Measurements from ENCODE around the gene STRN4.
"Not testable (repeated sequence)": the region's sequence is repeated elsewhere in the genome, so short reads cannot be mapped to it uniquely, and the experiment has no call there.

STRN4 gene

DNA sequence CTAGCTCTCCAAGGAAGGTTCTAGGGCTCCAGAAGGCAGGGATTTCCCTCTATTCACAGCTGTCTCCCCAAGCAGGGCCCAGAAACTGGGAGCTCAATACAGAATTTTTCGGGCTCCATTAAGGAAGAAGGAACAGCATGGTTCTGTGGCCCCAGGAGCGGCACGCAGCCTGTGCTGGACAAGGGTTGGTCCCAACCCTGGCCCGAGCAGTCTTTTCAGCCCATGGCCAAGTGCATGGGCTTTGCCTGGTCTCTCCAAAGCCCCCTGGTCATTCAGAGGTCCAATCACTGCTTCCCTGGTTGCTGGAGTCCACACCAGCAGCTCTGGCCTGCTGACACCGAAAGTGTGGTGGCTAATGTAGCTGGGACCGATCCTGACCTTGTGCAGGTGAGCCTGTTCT, 22.8 kb downstream of the STRN4 start:
- no peak for DNase-seq

DNA sequence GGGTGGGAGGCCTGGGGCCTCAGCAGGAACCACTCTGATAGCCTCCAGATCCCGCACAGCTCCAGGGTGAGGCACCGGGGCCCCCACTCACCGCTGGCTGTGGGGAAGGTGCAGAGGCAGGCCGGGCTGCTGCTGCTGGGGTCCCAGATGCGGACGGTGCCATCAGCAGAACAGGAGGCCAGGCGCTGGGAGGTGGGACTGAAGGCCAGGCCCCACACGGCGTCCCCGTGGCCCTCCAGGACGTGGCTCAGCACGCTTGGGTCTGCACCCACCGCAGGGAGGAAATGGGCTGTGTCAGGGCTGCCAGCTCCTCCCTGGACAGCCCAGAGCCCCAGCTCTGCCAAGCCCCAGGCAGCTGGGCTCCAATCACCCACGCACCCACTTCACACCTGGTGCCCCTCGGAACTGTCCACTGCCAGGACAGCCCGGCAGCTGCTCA, 23.2 kb downstream of the STRN4 start:
- DNase-seq, result no peak

DNA sequence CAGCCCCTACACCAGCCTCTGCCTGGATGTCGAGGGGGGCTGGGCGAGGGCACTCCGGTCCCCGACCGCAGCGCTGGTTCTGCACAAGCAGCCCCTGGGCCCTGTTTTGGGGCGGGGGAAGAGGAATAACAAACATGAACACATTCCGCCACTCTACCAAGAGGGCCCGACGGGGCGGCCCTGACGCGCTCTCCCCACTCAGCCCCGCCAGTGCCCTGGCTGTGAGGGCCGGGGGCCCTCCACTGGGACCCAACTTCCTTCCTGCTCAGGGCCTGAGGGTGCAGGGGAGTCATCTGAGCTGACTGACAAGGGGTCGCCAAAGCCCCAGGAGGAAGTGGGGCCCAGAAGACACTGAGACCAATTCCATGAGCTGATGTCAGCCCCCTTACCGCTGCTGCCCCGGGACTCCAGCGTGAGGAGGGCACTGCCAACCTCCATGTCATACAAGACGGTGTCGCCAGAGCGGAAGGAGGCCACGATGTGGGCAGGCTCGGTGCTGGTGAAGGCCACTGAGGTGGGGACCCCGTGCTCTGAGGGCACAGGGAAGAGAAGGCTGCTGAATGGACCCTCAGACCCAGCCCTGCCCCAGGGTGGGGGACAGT, 23.7 kb downstream of the STRN4 start:
- no peak for DNase-seq

DNA sequence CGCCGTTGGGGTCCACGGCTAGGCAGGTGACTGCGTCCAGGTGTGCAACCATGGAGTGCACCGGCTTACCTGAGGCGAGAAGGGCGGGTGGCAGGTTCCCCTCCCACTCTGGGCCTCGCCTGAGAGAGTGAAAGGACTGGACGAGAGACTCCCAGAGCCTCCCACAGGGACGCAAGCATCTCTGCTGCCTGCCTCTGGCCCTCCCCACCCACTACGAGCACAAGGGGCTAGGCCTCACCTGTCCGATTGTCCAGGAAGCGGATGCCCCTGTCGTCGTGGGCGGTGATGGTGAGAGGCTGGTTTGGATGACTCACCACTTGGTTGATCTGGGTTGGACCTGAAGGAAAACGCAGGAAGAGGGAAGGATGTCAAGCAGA, 24.3 kb downstream of the STRN4 start:
- DNase-seq, result no peak

DNA sequence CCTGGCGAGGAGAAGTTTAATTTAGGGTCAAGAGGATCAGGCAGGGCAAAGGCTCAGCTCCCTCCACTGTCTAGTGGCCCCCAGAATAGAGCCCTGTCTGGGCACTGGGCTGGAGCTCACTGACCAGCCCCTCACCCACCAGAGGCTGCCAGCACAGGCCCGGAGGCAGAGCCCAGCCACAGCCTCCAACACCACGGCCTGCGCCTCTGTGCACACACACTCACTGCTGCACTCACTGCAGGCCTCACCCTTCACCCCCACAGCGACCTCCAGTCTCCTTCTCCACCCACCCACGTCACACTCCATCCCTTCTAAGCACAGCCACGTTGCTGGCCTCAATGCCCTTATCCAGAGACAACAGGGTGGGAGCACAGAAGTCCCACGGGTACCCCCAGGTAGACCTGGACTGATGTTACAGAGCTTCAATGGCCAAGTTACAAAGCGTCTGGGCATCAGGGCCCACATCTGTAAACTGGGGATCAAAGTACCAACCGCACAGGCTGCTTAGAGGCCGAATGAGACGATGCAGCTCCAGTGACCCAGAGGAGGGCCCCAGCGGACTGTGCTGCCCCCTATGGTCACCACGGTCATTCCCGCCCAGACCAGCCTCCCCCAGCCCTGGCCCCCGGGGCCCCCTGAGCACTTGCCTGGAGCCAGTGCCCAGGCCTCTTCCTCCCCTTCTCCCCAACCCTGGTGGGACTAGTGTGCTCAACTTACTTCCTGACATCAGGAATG, 24.8 kb downstream of the STRN4 start:
- no peak for DNase-seq

DNA sequence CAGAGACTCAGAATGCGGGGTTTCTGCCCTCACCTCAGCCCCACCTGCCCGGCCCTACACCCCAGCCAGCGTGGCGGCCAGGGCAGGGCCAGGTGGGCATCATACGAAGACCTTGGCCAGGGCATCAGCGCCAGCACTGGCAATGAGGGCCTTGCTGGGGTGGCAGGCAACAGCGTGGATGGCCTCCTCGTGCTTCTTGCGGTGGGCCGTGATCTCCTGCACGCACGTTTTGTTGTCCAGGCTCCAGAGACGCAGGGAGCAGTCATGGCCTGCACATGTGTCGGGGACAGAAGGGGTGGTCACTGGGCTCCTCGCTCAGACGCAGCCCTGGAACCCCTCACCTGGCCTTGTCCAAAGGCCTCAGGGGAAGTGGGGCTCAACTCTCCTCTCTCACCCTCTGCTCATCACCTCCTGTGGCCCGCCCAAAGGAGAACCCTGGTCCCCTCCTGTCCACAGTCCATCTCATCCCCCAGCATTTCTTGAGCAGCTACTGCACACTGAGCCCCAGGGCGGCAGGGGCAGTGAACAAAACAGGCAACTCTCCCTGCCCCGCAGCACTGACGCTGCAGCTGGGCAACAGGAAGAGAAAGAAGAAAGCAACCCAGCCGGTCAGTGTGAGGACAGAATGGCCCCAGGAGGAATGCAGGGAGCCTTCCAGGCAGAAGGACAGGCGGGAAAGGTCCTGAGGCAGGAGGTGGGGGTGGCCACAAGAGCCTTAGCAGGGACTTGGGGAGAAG, 25.6 kb downstream of the STRN4 start:
- DNase-seq, result no peak

DNA sequence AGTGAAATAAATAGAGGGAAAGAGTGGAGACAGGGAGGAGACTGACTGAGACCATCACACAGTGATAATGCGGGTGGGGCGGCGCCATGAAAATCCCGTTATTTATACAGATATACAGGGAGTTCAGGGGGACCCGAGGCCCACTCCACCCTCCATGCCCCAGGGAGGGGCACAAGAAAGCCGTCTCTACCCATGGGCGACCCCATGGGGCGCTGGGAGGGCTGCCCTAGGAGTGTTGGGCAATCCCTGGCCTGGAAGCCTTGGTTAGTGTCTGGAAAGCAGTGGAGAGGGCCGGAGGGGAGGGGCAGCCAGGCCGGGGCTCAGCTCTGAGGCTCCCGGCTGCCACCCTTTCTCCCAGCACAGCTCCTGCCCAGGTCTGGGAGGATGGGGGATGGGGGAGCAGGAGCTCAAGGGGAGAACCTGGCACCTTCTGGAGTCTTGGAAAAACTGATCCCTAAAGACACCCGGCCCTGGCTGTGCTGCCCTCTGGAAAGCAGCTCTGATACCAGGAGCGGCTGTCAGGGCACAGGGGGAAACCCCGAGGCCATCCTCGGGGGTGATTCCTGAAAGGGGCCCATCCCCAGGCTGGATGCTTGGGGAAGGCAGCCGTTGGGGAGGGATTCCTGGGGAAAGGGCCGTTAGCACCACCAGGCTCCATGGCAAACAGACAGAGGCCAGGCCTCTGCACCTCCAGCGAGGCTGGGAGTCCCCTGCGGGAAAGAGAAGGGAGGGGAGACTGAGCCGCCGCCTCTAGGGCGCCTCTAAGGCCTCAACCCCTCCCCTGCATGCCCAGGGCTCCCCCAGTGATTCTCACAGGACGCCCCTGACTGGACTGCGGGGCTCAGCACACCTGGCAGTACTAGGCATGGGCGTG, 26.4 kb downstream of the STRN4 start:
- DNase-seq, result no peak

DNA sequence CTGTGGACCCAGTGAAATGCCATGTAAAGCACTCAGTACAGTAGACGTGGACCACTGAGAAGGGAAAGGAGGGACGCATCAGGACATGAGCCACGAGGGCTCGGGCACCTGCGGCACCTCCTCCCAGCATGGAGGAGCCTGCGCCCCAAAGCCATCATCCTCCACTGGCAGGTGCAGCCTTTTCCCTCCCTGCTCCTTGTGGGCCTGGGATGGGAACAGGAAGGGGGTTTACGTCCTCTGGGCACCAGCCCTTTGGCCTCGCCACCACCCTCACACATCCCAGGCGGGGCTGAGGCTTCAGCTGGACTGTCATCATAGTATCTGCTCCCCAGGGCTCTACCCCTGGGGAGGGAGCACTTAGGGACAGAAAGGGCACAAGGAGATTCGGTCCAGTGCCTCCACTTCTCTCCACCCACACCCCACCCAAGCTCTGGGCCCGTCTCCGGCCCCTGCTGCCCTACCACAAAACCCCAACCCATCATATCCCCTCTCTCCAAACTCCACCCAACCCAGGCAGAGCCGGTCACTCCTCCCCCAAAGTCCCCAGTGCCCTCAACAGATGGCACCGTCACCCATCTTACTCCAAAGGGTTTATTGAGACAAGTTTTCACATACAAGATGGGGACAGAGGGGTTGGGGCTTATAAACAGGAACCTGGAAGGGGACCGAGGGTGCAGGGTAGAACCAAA, 27.2 kb downstream of the STRN4 start:
- no peak for DNase-seq

DNA sequence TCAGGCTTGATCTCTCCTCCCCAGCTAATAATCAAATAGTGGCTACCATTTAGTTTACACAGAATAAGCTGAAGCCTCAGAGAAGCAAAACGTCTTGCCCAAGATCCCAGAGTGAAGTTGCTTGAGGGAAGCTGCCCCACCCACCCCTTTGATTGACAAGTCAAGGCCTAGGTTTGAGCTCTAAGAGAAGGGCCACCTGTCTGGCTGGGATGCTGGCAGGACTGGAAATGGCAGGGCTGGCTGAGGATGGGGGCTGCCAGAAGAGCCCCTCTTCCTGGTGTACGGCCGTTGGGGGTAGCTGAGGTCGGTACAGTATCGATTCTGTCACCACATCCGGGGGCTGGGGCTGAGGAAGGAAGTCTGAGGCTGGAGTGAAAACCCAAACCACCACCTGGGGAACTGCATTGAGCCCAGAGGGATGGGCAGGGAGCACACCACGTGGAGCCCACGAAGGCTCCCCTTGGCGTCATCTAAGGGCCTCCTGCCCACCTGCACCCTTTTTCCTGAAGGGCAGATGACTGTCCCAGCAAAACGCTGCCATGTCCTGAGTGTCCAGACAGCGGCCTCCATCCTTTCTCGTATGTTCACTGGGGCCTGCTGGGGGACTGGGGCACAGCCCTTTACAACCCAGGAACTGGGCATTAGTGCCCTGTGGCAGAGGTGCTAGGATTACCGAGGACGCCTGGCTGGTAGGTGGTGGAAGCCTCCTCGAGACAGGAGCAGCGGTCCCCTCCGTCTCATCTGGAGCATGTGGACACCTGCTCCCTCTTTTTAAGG, 27.9 kb downstream of the STRN4 start:
- no peak for DNase-seq

DNA sequence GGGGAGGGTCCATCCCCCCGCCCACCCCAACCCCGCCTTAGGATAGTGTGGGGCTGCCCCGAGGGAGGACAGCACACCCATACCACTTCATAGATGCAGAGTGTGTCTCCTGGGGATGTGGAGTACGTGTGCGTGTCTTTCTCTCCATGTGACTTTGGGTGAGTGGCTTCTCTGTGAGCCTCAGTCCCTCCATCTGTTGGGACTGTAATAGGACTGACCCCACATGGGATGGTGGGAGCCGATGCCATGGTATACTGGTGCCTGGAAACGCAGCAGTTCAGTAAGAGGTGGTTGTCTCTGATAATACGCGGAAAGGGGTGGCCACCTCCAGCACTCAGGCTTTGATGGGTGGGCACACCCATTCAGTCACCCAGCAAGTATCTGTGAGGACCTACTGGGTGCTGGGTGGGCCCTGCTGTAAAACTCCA, 28.5 kb downstream of the STRN4 start:
- no peak for DNase-seq

DNA sequence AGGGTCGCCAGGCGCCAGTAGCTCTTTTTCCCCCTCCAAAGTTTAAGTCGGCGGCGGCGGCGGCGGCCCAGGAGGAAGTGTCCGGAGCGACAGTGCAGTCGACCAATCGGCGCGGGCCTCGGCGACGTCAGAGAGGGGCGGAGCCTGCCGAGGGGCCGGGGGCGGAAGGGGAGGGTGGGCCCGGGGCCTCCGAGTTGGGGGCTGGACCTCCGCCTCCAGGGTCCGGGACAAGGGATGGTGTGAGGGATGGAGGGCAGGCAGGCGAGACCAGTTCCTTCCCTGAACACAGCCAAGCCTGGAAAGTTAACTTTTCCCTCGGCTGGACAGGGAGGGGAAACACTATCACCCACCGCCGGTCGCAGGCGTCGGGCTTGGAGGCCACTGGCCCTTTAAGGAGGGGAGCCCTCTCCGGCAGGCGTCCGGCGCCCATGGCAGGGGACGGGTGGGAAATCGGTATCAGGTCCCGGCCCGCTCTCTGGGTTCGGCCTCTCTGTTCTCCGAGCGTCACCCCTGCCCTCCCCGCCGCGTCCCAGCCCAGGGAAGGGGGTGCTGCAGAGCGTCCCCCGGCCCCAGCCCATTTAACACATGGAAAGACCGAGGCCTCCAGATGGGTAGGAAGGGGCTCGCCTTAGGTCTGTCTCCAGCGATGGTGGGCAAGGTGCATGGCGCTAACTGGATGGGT, 29.1 kb downstream of the STRN4 start, which contains the start of gene PRKD2:
Gene PRKD2, minus strand, starts transcription at position 81 of the 682 bp plus-strand sequence. CDS start 744 bp downstream, outside the sequence.
- DNase-seq, result peak; percentile 53 to 58

DNA sequence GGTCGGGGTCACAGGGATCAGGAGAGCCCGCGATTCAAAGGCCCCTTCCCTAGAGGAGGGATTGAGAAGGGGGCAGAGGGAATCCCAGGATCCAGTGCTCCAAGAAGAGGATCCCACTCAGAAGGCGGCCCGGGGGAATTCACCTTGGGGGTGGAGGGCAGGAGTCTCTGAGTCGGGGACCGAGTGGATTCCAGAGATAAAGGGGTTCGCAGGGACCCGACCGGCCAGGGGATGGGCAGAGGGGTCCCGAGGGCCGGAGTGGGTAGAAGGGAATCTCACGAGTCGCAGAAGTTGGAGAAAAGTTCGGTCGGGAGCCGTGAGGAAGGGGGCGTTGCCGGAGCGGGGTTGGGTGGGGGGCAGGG, 29.6 kb downstream of the STRN4 start:
- no peak for DNase-seq

DNA sequence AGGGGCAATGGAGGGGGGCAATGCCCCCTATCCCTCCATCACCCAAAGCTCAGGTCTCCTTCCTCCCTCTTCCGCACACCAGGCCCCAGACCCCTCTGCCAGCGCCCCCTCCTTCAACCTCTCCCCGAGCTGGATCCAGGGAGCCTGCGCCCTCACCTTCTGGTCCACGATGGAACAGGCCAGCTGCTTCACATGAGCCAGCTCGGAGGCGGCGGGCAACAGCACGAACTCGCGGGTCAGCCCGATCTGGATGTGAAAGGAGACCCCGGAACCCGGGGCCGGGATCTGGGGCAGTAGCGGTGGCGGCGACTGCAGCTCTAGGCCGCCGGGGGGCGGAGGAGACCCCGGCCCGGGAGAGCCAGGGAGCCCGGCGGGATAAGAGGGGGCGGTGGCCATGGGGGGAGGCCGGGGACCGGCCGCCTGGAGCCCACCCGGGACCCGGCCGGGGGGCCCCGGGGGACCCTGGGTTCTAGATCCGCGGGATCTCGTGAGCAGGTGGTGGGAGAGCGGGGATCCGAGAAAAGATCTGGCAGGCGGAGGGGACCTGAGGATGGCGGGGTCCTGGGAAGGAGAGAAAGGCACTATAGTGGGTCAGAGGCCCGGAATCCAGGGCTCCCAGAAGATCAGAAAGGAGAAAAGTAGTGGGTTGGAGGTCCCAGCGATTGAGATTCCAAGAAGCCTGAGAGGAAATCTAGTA, 30.1 kb downstream of the STRN4 start:
- no peak for DNase-seq

DNA sequence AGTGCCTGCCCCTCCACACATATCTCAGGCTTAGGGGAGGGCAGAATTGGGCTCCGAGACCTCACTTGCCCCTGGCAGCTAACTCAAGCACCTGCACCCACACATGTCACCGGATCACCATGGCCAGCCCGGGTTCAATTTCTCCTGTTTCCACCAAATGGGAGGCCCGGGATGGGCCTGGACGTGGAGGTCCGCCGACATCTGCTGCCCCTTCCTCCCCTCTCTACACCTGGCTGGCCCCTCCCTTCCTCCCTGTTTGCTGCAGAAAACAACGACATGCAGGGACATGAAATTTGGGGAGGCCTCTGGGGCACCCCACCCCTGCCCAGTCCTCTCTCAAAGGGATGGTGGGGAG, 30.7 kb downstream of the STRN4 start:
- no peak for DNase-seq

DNA sequence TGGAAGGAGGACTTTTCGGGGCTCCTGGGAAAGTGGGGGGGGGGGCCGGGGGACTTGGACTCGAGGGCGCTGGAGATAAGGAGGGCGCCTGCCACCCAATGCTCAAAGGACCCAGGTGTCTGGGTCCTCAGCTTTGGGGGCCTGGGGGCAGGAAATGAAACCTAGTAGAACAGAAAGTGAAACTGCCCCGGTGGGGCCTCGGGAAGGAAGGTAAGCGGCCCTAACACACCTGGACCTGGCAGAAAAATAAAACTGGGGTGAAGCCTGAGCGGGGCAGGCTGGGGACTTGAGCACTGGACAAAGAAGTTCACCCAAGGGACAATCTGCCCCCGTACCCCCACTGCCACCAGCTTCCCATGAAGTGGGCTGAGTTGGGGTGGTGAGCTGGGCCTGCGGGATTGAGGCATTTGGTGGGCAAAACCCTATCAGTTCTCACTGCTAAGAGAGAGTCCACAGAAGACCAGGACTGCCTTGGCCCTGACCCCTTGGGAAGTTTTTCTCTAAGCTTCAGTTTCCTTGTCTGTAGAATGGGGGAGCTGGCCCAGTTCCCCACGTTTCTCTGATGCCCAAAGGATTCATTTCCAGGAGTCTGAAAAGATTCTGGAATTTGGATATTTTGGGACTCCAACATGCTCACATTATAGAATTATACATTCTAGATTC, 31.7 kb downstream of the STRN4 start:
- no peak for DNase-seq

DNA sequence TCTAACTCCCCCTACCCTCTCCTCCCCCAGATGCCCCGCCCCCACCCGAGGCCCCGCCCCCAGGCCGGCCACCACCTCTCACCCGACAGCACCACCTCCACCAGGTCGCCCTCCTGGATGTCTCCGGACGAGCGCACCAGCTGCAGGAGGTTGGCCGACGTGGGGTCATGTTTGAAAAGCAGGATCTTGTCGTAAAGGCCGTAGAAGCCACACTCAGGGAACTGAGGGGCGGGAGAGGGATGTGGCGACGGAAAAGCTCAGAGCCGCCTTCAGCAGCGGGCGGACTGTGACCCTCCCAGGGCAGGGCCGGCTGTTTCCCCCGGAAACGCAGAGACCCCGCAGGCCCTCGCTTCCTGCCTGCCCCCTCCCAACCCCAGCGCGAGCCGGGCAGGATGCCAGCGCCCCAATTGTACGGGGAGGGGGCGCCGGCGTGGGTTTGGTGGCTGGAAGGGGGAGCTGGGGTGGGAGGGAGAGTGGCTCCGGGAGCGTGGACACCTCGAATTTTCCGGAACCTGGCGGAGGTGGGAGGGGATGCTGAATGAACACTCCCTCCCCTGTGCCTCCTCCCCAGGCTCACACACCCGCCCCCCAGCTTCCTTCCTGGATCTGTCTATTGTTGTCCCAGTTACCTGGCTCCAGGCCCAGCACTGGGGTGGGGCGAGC, 32.3 kb downstream of the STRN4 start:
- DNase-seq, result peak; percentile 71 to 82

DNA sequence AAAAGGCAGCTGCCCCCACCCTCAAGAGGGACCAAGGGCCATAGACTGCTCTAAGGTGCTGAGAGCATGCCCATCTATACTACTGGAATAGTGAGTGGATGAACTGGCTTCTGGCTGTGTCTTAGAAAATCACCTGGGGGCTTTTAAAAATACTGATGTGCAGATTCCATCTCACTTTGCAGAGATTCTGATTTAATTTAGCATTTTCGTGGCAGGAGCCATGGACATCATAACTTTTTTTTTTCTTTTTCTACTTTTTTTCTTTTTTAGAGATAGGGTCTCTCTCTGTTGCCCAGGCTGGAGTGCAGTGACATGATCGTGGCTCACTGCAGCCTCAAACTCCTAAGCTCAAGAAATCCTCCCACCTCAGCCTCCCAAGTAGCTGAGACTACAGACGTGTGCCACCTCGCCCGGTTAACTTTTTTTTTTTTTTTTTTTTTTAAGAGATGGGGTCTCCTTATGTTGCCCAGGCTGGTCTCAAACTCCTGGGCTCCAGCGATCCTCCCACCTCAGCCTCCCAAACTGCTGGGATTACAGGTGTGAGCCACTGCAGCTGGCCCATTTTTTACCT, 33.4 kb downstream of the STRN4 start:
- DNase-seq, result not testable (repeated sequence)

DNA sequence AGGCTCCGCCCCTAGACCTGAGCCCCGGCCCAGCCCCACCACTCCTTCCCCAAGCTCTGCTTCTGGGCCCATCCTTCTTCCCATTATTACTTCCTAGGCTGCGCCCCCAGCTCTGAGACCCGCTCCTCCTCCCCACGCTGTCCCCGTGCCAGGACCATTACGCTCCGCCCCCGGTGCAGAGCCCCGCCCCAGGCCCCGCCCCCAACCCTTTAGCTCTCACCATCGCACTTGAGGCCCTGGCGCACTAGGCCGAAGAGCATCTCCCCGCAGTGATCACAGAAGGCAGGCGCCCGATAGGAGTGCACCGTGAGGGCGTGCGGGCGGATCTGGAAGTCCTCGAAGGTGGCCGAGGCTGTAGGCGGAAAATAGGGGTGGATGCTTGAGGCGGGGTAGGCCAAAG, 35.6 kb downstream of the STRN4 start:
- no peak for DNase-seq

Measured in SHP77 (cell line).